ENCODE measurements around the gene FSD2. TPM values are rescaled to one million over a fixed set of nuclear protein-coding genes. Genes with fewer than 3 reads are reported as not detected.

Gene FSD2
- total and polyA plus RNA-seq, 10 of the 15 experiments (the other 5 are each of a cell fraction or from before 2014, with no cell fraction given), result under 0.01 to 0.39 (median 0.07) TPM; not detected in 3

- no peak overlapping the region for H2AFZ ChIP-seq (ENCODE audit: control insufficient read depth, low read depth, low read length)
- DNase-seq (ENCODE audit: low read depth, low spot score) (no peak), ATAC-seq (no peak), FAIRE-seq (no peak)
- ChIA-PET RAD21 (ENCODE audit: unreplicated experiment) (no interaction called here), CTCF (no interaction called here), POLR2A (no interaction called here), SMC1A (ENCODE audit: uncharacterized antibody, unreplicated experiment) (interaction anchor here (1.8 kb wide), 1 partner anchor 15 kb away, joined by 5 read pairs; no protein-coding TSS in a partner anchor)
- no peaks in the 10 kb centered on the region for H3K27me3 ChIP-seq (replicated peaks in 1 of 2; ENCODE audit: control insufficient read depth in 2 of 2, insufficient read depth in 2 of 2, low read length in 1 of 2)
- H4K20me1 ChIP-seq (ENCODE audit: control insufficient read depth, insufficient read depth), result no peaks in the 10 kb centered on the region
- BruUV-seq (replicated peaks), result no TSS peak
- H3K4me2 ChIP-seq (ENCODE audit: control insufficient read depth, insufficient read depth), result no peak overlapping the region
- 40% methylated on average over 4 of the region's 4 CpGs for WGBS (ENCODE audit: insufficient coverage, insufficient replicate concordance, low lambda C conversion rate, missing lambda C conversion rate)
- no peaks in the 10 kb centered on the region for H3K79me2 ChIP-seq (ENCODE audit: control insufficient read depth, insufficient read depth, low read length)
- H3K9ac ChIP-seq (ENCODE audit: control insufficient read depth, insufficient read depth, low read length), result no peak overlapping the region
- in situ Hi-C loops (cut with MboI), result no loop called here
- H3K27ac ChIP-seq (ENCODE audit: control insufficient read depth, insufficient read depth), result no peak overlapping the region
- no peak overlapping the region for H3K4me3 ChIP-seq
- intact Hi-C loops (cut with micrococcal nuclease; ENCODE audit: unreplicated experiment), result no loop called here
- H3K4me1 ChIP-seq (ENCODE audit: control insufficient read depth, insufficient read depth, low read length), result no peaks in the 10 kb centered on the region
- TF ChIP-seq ZNF622 (IDR thresholded peaks at IDR 0.05) (no peak), IKZF2 (IDR thresholded peaks at IDR 0.05) (no peak), JUND (IDR thresholded peaks at IDR 0.05; ENCODE audit: low read depth, low read length) (no peak), REST (IDR thresholded peaks at IDR 0.05; ENCODE audit: low read depth, low read length) (no peak), ESRRA (IDR thresholded peaks at IDR 0.05; ENCODE audit: low read length) (no peak), BACH1 (IDR thresholded peaks at IDR 0.05; ENCODE audit: borderline replicate concordance) (no peak), NFXL1 (IDR thresholded peaks at IDR 0.05; ENCODE audit: borderline replicate concordance) (no peak)
- no peaks in the 10 kb centered on the region for H3K9me3 ChIP-seq (replicated peaks; ENCODE audit: control insufficient read depth, insufficient read depth, low read length)
- H3K36me3 ChIP-seq (ENCODE audit: control insufficient read depth in 2 of 2, insufficient read depth in 2 of 2, low read length in 1 of 2), result no peaks in the 10 kb centered on the region
Measured at GRCh38 chr15:82781349-82781748, 24.5 kb downstream of the FSD2 start.

Measured in GM12878 (cell line).